HG02981 (cell line): ENCODE measurements around the gene SYNGR1.

ENCODE experiments used
- ATAC-seq: cut with Tn5 transposase; IDR thresholded peaks from one replicate; pipeline ENCODE4 v1.9.1; 2021; ENCODE audit warnings: mild to moderate bottlenecking, moderate library complexity; ENCODE audit not compliant: unreplicated experiment

Gene SYNGR1

DNA sequence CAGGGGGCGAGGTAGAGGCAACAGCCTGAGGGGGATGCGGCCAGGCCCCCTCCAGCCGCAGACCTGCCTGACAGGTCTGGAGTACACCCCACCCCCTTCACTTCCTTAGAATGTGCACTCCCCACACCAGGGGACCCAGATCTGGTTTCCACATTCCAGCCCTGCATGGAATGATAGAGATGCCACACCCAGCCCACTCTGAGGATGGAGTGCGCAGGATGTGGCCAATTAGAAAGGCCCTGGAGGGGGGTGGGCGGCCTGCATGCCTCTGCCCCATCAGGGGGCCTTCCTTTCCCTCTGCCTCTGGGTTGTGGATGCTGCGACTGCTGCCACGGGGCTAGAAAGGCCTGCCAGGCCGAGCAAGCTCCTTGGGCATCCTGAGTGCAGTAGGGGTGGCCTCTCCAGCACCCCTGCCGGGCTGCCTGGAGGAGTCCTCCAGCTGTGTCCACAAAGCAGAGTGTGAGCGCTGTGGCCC lies 78.8 kb downstream of the SYNGR1 start:
- ATAC-seq = no peak

DNA sequence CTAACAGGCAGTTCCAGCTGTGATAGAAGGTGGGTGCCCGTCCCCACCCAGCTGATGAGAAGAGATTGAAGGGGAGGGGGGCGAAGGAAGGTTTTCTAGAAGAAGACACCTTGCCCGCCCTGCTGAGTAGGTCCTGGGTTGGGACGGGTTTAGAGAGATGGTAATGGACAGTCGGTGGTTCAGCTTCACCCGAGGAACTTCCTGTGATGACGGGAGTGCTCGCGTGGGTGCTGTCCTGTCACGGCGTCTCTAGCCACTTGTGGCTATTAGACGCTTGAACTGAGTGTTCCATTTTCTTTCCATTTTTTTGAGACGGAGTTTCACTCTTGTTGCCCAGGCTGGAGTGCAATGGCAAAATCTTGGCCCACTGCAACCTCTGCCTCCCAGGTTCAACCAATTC lies 79.4 kb downstream of the SYNGR1 start:
- no peak for ATAC-seq

DNA sequence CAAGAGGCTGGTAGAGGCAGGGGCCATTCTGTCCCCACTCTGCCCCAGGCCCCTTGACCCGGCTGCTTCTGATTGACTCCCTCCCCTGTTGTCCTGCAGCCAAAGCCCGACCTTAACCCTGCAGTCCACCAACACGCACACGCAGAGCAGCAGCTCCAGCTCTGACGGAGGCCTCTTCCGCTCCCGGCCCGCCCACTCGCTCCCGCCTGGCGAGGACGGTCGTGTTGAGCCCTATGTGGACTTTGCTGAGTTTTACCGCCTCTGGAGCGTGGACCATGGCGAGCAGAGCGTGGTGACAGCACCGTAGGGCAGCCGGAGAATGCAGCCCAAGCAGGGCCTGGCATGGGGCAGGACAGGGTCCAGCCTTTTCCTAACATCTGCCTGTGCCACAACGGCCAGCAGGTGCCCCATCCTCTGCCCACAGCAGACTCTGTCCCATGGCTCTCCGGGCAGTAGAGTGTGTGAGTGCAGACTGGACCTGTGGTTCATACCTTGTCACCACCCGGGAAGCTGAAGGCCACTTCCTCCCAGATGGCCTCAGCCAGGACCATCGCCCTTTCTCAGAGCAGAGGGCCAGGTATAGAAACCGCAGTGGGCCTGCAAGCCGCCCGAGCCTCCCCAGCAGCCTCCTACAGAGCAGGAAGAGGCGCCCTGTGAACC lies 80.3 kb downstream of the SYNGR1 start:
- no peak for ATAC-seq

DNA sequence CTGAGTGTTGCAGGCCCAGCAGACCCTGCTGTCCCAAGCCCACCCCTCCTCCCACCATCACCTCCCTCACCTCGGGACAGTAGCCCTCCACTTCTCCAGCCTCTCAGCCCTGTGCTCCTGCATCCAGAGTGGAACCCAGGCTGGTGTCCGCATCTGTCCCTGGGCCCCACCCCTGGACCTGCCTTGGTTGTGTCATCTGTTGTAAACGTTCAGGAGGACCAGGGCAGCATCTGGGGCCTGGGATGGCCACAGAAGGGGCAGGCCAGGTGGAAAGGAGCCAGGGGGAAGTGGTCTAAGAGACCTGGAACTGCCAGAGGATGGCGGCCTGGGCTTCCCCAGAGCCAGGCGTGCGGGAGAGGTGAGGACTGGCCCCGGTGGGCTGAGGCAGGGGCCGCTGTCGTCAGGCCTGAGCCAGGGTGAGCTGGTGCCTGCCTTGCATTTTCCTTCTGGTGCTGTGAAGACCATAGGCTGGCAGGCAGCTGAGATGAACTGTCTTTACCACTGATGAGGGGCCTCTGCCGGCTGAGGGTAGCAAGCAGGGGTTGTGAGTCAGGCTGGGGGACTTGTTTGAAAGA lies 80.9 kb downstream of the SYNGR1 start:
- no peak for ATAC-seq

DNA sequence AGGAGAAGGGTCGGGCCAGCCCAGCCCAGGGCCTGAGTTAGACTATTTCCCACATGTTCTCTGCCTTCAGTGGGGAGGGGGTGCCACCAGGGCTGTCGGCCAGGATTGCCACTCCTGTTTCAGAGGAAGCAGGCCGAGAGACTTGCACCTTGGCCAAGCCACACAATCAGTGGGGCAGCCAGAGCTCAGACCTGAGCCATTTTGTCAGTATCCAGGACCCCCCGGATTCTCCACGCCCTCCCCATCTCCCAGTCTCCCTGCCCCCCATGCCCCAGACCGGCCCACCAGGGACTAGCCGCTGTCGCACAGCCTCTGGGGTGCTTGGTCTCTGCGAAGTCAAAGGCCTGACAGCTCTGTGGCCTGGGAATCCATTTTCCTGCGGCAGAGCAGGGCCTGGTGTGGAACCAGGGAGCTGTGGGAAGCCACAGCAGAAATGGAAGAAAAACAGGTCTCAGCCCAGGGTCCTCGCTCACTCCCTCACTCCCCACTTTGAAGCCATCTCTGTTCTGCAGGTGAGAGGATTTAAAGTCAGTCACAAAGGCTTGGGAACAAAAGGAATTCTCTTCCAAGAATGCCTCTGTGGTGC lies 81.5 kb downstream of the SYNGR1 start:
- no peak for ATAC-seq

DNA sequence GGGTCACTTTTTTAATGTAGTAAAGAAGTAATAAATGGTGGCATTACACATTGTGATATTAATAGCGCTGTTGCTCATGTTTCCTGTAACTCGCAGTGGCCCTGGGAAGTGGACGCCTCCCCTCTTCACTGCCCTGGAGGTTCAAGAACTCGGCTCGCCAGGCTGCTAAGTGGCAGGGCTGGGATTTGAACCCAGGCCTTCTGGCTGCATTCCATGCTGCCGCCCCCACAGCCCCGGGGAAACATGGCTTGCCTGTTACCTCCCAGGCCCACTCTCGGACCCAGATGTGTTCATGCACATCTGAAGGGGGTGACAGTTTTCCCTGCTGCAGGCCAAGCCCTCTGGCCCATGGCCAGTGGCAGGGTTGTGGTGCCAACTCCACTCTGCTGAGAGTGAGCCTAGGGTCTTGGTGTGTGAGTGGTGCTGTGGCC lies 82.0 kb downstream of the SYNGR1 start:
- no peak for ATAC-seq

DNA sequence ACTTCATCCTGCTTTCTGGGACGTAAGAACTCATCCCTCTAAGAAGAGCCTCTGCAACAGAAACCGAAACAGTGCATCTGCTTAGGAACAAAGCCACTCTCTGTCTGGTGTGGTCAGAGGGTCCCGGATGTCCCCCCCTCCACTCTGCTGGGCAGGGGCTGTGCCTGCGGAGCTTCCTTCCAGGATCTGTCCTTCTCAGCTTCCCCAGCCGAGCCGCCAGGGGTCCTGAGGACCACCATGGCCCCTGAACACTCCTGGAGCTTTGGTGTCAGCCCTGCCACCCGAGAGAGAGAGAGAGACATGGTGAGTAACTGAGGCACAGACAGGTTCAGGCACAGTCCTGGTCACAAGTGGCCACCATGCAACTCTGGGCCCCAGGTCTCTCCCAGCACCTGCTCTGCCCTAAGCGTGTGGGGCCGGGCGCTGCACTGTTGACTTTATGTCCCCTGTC lies 82.6 kb downstream of the SYNGR1 start:
- ATAC-seq = no peak

DNA sequence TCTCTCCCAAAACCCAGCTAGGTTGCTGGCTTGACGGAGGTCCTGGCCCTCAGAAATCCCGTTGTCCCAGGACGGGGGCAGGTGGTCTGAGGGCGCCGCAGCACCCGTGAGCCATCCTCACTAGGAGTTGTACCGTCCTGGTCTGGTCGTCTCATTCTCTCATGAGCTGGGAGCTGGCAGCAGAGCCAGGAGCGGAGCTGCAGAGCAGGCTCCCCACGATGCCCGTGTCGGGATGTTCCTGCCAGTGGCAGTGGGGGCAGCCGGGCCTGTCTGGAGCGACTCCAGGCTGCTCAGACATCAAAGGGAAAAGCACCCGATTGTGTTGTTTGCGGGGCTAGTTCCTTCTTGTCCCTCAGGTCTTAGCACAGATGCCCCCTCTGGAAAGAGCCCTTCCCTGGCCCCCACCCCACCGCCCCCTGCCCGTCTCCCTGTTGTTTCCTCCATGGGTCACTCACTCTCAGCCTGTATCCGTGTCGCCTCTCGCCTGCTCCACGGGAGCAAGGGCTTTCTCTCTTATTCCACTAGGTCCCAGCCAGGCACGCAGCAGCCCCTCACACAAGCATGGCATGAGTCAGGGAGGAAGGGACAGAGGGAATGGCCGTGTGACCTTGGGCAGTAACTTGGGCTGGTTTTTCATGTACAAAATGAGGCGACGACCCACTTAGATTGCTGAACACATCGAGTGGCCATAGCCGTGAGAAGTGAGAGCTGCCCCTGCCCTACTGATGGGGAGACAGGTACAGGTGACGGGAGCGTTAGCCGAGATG lies 83.9 kb downstream of the SYNGR1 start:
- ATAC-seq = no peak

DNA sequence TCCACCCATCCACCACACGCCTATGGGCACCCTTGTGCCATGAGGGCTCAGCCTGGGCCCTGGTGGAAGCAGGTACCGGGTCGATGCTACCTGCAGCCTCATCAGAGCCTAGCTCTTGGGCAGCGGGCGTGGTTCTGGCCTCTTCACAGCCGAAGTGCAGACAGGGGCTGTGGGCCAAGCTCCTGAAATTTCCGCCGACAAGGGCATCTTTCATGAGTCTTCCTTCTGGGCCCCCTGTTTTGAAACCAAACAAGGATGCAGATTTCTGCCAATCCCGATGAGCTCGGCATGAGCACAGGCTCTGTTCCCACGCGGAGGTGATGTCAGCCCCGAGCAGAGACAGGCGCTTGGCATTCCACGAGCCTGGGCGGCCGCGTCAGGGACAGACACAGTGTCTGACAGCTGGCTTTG lies 84.5 kb downstream of the SYNGR1 start:
- ATAC-seq = no peak

DNA sequence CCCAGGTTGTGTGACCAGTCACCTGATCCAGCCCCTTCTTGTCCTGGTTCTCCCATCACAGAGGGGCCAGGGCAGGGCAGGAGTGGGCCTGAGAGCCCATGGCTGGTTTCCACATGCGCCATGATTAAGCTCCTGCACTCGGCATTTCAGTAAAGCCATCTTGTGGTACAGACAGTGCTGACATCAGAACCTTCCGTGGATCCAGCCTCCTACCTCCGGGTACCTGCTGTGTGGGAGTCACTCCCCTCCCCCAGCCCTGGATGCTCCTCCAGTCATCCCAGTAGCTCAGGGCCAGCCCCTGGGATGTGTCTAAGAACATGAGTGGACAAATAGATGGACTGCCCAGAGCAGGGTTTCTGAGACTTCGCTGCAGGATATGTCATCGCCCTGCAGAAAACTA lies 84.9 kb downstream of the SYNGR1 start:
- ATAC-seq = no peak
